Measurements from ENCODE around the gene DNPH1. TPM values are rescaled to one million over a fixed set of nuclear protein-coding genes. Genes with fewer than 3 reads are reported as not detected.

Gene DNPH1
- total RNA-seq, 1 experiment from 2014 or later: 47.0 TPM

- no peak overlapping the region for H2BK15ac ChIP-seq (ENCODE audit: low read depth, low read length)
- H3K9ac ChIP-seq (ENCODE audit: extremely low read depth, insufficient read length, low read length): no peak overlapping the region
- H2BK5ac ChIP-seq (ENCODE audit: insufficient read length, low read length): no peak overlapping the region
- H3K18ac ChIP-seq (ENCODE audit: insufficient read length, low read depth, low read length): no peak overlapping the region
- no peak overlapping the region for H4K8ac ChIP-seq (replicated peaks; ENCODE audit: insufficient read length, low read depth, low read length)
- Mint-ChIP-seq H3K4me1 (peaks cover 22 to 23% of the 10 kb centered on the region in 2 experiments), H3K36me3 (ENCODE audit: insufficient read depth in 1 of 3, low read depth in 3 of 3) (peaks cover 28 to 45% (median 43%) of the 10 kb centered on the region in 3 experiments; a peak in 6 of 7 replicates), H3K4me3 (no peak overlapping the region), H3K9me3 (no peaks in the 10 kb centered on the region), H3K27ac (no peak overlapping the region), H3K27me3 (ENCODE audit: low read depth) (no peaks in the 10 kb centered on the region)
- no peak overlapping the region for H4K5ac ChIP-seq (ENCODE audit: insufficient read length, low read depth, low read length)
- DNase-seq: no peak
- H2BK12ac ChIP-seq (ENCODE audit: insufficient read length, low read depth, low read length): no peak overlapping the region
- H3K27me3 ChIP-seq (ENCODE audit: insufficient read depth, low read length): no peaks in the 10 kb centered on the region
- no peak overlapping the region for H2AFZ ChIP-seq (ENCODE audit: low read length)
- H4K20me1 ChIP-seq (ENCODE audit: control insufficient read depth, insufficient read depth, insufficient read length): no peaks in the 10 kb centered on the region
- H2BK120ac ChIP-seq (ENCODE audit: low read depth, low read length, poor library complexity, severe bottlenecking): no peak overlapping the region
- no peak overlapping the region for H2AK5ac ChIP-seq (ENCODE audit: insufficient read length, low read length)
- H4K91ac ChIP-seq (ENCODE audit: insufficient read length, low read depth, low read length): no peak overlapping the region
- H3K79me1 ChIP-seq (ENCODE audit: insufficient read depth, low read depth, low read length, poor library complexity, severe bottlenecking): peaks cover 4% of the 10 kb centered on the region
- H3K4me1 ChIP-seq (ENCODE audit: insufficient read depth, low read length): no peaks in the 10 kb centered on the region
- no peak overlapping the region for H3K27ac ChIP-seq (ENCODE audit: insufficient read length, low read depth, low read length)
- H3K9me3 ChIP-seq (ENCODE audit: control insufficient read depth, low read depth, low read length): no peaks in the 10 kb centered on the region
- no peak overlapping the region for H3T11ph ChIP-seq (ENCODE audit: low read length)
- no peak overlapping the region for H2BK20ac ChIP-seq (ENCODE audit: low read depth, low read length, poor library complexity, severe bottlenecking)
- H3K56ac ChIP-seq (ENCODE audit: insufficient read length, low read depth, low read length): no peak overlapping the region
- TF ChIP-seq CTCF (conservative IDR thresholded peaks at IDR 0.05): no peak
- peaks cover 6% of the 10 kb centered on the region for H3K23me2 ChIP-seq (ENCODE audit: insufficient read length, low read depth, low read length, poor library complexity, severe bottlenecking)
- no CpG with 5 or more reads among the region's 7 CpGs for WGBS (ENCODE audit: extremely low coverage, insufficient read length, low lambda C conversion rate)
- H3K4me2 ChIP-seq (ENCODE audit: insufficient read depth, insufficient read length, low read length): no peak overlapping the region
- no peak overlapping the region for H3K23ac ChIP-seq (ENCODE audit: insufficient read length, low read depth, low read length)
- no peaks in the 10 kb centered on the region for H3K79me2 ChIP-seq (ENCODE audit: insufficient read depth, low read length)
- no peak overlapping the region for H3K4ac ChIP-seq (ENCODE audit: low read depth, low read length)
- no peak overlapping the region for H3K14ac ChIP-seq (ENCODE audit: insufficient read depth, low read length)
Measured at GRCh38 chr6:43180058-43180457, 49.2 kb downstream of the DNPH1 start.
